Measurements from ENCODE around the gene ARHGEF28. TPM values are rescaled to one million over a fixed set of nuclear protein-coding genes. Genes with fewer than 3 reads are reported as not detected.

ARHGEF28 gene
- total and polyA plus RNA-seq, 9 of the 15 experiments (the other 6 are each of a cell fraction or from before 2014, with no cell fraction given), result 0.27 TPM; not detected in 8

DNA sequence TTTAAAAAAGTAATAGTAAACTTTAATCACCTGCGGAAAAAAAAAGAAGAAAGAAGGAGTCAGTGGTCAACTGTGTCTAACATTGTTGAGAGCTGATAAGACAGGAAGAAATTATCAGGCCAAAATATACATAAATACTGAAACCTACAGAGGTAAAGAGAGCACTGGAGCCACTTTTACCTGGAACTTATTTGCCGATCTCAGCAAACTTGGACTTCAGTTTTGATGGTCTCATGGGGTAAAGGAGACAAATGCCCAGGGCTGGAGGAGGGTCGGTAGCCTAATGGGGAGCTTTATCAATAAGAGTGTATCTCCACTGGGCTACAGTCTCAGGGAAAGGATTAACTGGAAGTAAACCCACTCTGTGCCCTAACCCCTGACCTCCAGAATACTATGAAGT is 26.6 kb upstream of the ARHGEF28 start:
- no TSS peak for BruUV-seq (replicated peaks)
- WGBS (ENCODE audit: insufficient coverage, low coverage, missing lambda C conversion rate), result 3% methylated on average over 3 of the region's 3 CpGs
- ChIA-PET POLR2A (no interaction called here), CTCF (ENCODE audit: low intra/inter-chr PET ratio) (no interaction called here)
- TF ChIP-seq KDM1A (IDR thresholded peaks at IDR 0.05), result no peak
- TF ChIP-seq MAFF (IDR thresholded peaks at IDR 0.05; ENCODE audit: low read length), result peak; percentile 18; the same call in 1 of the 2 replicates
- Histone ChIP-seq H2AFZ (ENCODE audit: low read depth, low read length) (no peak overlapping the region), H3K4me2 (ENCODE audit: insufficient read depth, low read length) (no peak overlapping the region), H4K20me1 (replicated peaks; ENCODE audit: control insufficient read depth, insufficient read depth, low read length) (no peaks in the 10 kb centered on the region), H3K9me3 (replicated peaks; ENCODE audit: control insufficient read depth, insufficient read depth, low read depth, low read length) (no peaks in the 10 kb centered on the region), H3K4me3 (no peak overlapping the region), H3K36me3 (ENCODE audit: control insufficient read depth, insufficient read depth, low read length) (no peaks in the 10 kb centered on the region), H3K9me1 (ENCODE audit: control insufficient read depth, insufficient read depth, low read length) (no peaks in the 10 kb centered on the region), H3K27ac (ENCODE audit: extremely low read depth, low read depth, low read length) (no peak overlapping the region), H3K9ac (ENCODE audit: insufficient read depth in 1 of 2, low read depth in 2 of 2, low read length in 2 of 2) (no peak overlapping the region), H3K27me3 (ENCODE audit: control insufficient read depth in 2 of 2, insufficient read depth in 2 of 2, low read length in 2 of 2) (no peaks in the 10 kb centered on the region), H3K79me2 (ENCODE audit: control insufficient read depth, insufficient read depth, low read length) (no peaks in the 10 kb centered on the region), H3K4me1 (replicated peaks in 1 of 2; ENCODE audit: control insufficient read depth in 2 of 2, insufficient read depth in 2 of 2, low read length in 2 of 2) (no peaks in the 10 kb centered on the region)
- ATAC-seq, result no peak
- no peak for FAIRE-seq
- intact Hi-C loops (cut with micrococcal nuclease) (no loop called here), in situ Hi-C loops (cut with MboI) (no loop called here)
- no peak for DNase-seq (ENCODE audit: extremely low read depth in 1 of 4, low spot score in 3 of 4)

DNA sequence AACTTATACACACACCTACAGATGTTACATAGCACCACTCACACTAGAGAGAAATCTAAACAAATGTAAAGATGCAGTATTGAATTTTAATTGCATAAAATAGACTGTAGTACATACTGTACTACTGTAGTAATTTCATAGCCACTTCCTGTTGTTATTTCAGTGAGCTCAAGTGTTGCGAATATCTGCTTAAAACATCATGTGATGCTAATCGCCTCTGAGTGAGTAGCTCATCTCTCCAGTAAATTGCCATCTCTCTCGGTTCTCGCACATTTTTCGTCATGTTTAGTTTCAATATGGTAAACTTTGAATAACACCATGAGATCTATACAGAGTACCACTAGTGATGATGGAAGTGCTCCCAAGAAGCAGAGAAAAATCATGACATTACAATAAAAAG is 22.0 kb upstream of the ARHGEF28 start:
- whole genome bisulfite sequencing (ENCODE audit: insufficient coverage, low coverage, missing lambda C conversion rate), result 3% methylated on average over 5 of the region's 5 CpGs
- BruUV-seq (replicated peaks), result no TSS peak
- Histone ChIP-seq H3K4me3 (no peak overlapping the region), H3K9me1 (ENCODE audit: control insufficient read depth, insufficient read depth, low read length) (no peaks in the 10 kb centered on the region), H3K4me1 (replicated peaks in 1 of 2; ENCODE audit: control insufficient read depth in 2 of 2, insufficient read depth in 2 of 2, low read length in 2 of 2) (no peaks in the 10 kb centered on the region), H3K79me2 (ENCODE audit: control insufficient read depth, insufficient read depth, low read length) (no peaks in the 10 kb centered on the region), H3K9ac (ENCODE audit: insufficient read depth in 1 of 2, low read depth in 2 of 2, low read length in 2 of 2) (no peak overlapping the region), H3K9me3 (replicated peaks; ENCODE audit: control insufficient read depth, insufficient read depth, low read depth, low read length) (no peaks in the 10 kb centered on the region), H3K4me2 (ENCODE audit: insufficient read depth, low read length) (no peak overlapping the region), H3K36me3 (ENCODE audit: control insufficient read depth, insufficient read depth, low read length) (no peaks in the 10 kb centered on the region), H4K20me1 (replicated peaks; ENCODE audit: control insufficient read depth, insufficient read depth, low read length) (no peaks in the 10 kb centered on the region), H2AFZ (ENCODE audit: low read depth, low read length) (peak overlapping the region; percentile 42), H3K27ac (ENCODE audit: extremely low read depth, low read depth, low read length) (no peak overlapping the region), H3K27me3 (ENCODE audit: control insufficient read depth in 2 of 2, insufficient read depth in 2 of 2, low read length in 2 of 2) (no peaks in the 10 kb centered on the region)
- intact Hi-C loops (cut with micrococcal nuclease) (no loop called here), in situ Hi-C loops (cut with MboI) (no loop called here)
- POLR2A ChIA-PET, result no interaction called here
- FAIRE-seq (no peak), ATAC-seq (no peak), DNase-seq (ENCODE audit: extremely low read depth in 1 of 4, low spot score in 3 of 4) (no peak)
- CTCF ChIA-PET (ENCODE audit: low intra/inter-chr PET ratio), result no interaction called here
- TF ChIP-seq NFIX (CRISPR knock-in tag; IDR thresholded peaks at IDR 0.05; ENCODE audit: low read depth) (no peak), NFXL1 (CRISPR knock-in tag; IDR thresholded peaks at IDR 0.05) (no peak), HOXB6 (CRISPR knock-in tag; IDR thresholded peaks at IDR 0.05; ENCODE audit: borderline replicate concordance) (no peak)
- TF ChIP-seq, protein P1, sequence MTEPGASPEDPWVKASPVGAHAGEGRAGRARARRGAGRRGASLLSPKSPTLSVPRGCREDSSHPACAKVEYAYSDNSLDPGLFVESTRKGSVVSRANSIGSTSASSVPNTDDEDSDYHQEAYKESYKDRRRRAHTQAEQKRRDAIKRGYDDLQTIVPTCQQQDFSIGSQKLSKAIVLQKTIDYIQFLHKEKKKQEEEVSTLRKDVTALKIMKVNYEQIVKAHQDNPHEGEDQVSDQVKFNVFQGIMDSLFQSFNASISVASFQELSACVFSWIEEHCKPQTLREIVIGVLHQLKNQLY (CRISPR knock-in tag; conservative IDR thresholded peaks at IDR 0.05), result no peak
- TF ChIP-seq, protein P2, sequence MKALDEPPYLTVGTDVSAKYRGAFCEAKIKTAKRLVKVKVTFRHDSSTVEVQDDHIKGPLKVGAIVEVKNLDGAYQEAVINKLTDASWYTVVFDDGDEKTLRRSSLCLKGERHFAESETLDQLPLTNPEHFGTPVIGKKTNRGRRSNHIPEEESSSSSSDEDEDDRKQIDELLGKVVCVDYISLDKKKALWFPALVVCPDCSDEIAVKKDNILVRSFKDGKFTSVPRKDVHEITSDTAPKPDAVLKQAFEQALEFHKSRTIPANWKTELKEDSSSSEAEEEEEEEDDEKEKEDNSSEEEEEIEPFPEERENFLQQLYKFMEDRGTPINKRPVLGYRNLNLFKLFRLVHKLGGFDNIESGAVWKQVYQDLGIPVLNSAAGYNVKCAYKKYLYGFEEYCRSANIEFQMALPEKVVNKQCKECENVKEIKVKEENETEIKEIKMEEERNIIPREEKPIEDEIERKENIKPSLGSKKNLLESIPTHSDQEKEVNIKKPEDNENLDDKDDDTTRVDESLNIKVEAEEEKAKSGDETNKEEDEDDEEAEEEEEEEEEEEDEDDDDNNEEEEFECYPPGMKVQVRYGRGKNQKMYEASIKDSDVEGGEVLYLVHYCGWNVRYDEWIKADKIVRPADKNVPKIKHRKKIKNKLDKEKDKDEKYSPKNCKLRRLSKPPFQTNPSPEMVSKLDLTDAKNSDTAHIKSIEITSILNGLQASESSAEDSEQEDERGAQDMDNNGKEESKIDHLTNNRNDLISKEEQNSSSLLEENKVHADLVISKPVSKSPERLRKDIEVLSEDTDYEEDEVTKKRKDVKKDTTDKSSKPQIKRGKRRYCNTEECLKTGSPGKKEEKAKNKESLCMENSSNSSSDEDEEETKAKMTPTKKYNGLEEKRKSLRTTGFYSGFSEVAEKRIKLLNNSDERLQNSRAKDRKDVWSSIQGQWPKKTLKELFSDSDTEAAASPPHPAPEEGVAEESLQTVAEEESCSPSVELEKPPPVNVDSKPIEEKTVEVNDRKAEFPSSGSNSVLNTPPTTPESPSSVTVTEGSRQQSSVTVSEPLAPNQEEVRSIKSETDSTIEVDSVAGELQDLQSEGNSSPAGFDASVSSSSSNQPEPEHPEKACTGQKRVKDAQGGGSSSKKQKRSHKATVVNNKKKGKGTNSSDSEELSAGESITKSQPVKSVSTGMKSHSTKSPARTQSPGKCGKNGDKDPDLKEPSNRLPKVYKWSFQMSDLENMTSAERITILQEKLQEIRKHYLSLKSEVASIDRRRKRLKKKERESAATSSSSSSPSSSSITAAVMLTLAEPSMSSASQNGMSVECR (CRISPR knock-in tag; IDR thresholded peaks at IDR 0.05), result no peak
- TF ChIP-seq, protein P3, sequence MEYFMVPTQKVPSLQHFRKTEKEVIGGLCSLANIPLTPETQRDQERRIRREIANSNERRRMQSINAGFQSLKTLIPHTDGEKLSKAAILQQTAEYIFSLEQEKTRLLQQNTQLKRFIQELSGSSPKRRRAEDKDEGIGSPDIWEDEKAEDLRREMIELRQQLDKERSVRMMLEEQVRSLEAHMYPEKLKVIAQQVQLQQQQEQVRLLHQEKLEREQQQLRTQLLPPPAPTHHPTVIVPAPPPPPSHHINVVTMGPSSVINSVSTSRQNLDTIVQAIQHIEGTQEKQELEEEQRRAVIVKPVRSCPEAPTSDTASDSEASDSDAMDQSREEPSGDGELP (CRISPR knock-in tag; IDR thresholded peaks at IDR 0.05; ENCODE audit: borderline replicate concordance), result no peak
